B cell (primary cell): ENCODE measurements around the gene PATZ1.

Source experiments
- CTCF ChIP-seq: fragments of 200-600 bp; IDR thresholded peaks from one replicate; pipeline ENCODE4 v1.8.0; 2022; ENCODE audit warnings: antibody characterized with exemption, mild to moderate bottlenecking
- EZH2 ChIP-seq: IDR thresholded peaks from 2 replicates; pipeline ENCODE4 v1.6.1; 2012; ENCODE audit warnings: borderline replicate concordance, low read depth, mild to moderate bottlenecking, moderate library complexity, low read length; ENCODE audit not compliant: insufficient read depth, poor library complexity, severe bottlenecking

DNA sequence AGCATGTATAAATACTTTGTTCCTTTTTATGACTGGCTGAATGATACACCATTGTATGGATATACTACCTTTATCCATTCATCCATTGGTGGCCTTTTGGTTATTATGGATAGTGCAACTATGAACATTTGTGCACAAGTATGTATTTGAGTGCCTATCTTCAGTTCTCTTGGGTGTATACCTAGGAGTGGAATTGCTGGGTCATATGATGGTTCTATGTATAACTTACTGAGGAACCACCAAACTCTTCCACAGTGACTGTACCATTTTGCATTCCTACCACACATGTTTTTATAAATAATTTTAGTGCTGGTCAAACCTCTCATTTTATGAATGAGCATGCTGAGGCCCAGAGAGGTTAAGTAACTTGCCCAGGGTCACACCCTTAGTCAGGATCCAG, 3.8 kb upstream of the PATZ1 start:
- TF ChIP-seq CTCF = no peak
- no peak for TF ChIP-seq EZH2
